HL-60 (cell line): ENCODE data around the gene C19orf12.

Experiments used
- DNase-seq, 2 experiments: peaks; one replicate each; pipeline ENCODE4 v3.0.0-alpha.2; 2010 to 2020; ENCODE audit warnings: low read depth in 1 of 2, low spot score in 1 of 2
- H3K27ac ChIP-seq: fragments of 250-450 bp; sonication (Bioruptor Pico); replicated peaks from 2 replicates; pipeline ENCODE4 v1.5.1; 2020; ENCODE audit warnings: mild to moderate bottlenecking, moderate library complexity
- H3K27me3 ChIP-seq: fragments of 250-450 bp; sonication (Bioruptor Pico); 2 replicates; pipeline ENCODE4 v1.5.1; 2021; ENCODE audit warnings: mild to moderate bottlenecking, moderate library complexity; ENCODE audit not compliant: insufficient read depth, poor library complexity, severe bottlenecking
- H3K4me3 ChIP-seq: replicated peaks from 2 replicates; pipeline ENCODE4 v1.5.1; 2011; ENCODE audit warnings: mild to moderate bottlenecking, control low read depth, low read length; ENCODE audit not compliant: insufficient read depth
- CTCF ChIP-seq: IDR thresholded peaks from one replicate; pipeline ENCODE4 v1.5.1; 2011; ENCODE audit warnings: low read length, control low read depth, inconsistent platforms; ENCODE audit not compliant: insufficient read depth
- GABPA ChIP-seq: IDR thresholded peaks from 2 replicates; pipeline ENCODE4 v1.6.1; 2012; ENCODE audit warnings: low read depth
- POLR2AphosphoS5 ChIP-seq: IDR thresholded peaks from 2 replicates; pipeline ENCODE4 v1.6.1; 2012; ENCODE audit warnings: low read depth
- REST ChIP-seq: IDR thresholded peaks from 2 replicates; pipeline ENCODE4 v1.6.1; 2012; ENCODE audit warnings: low read depth; ENCODE audit not compliant: insufficient replicate concordance
- SPI1 ChIP-seq: IDR thresholded peaks from 2 replicates; pipeline ENCODE4 v1.6.1; 2012; ENCODE audit warnings: low read depth, mild to moderate bottlenecking, borderline replicate concordance

C19orf12 gene

GRCh38 chr19:29685326-29685725 is 29.7 kb downstream of the C19orf12 start:
- no peaks in the 10 kb centered on the region for H3K27me3 ChIP-seq
- DNase-seq, result no peak
- H3K4me3 ChIP-seq, result no peak overlapping the region
- no peak for TF ChIP-seq REST
- TF ChIP-seq GABPA, result no peak
- TF ChIP-seq POLR2AphosphoS5, result no peak
- TF ChIP-seq CTCF, result no peak
- no peak for TF ChIP-seq SPI1
- H3K27ac ChIP-seq, result no peak overlapping the region

- Histone ChIP-seq H3K27me3 (no peaks in the 10 kb centered on the region), H3K27ac (no peak overlapping the region)
- TF ChIP-seq SPI1, result no peak
- TF ChIP-seq REST, result no peak
- TF ChIP-seq CTCF, result no peak
- TF ChIP-seq GABPA, result no peak
- TF ChIP-seq POLR2AphosphoS5, result no peak
Observed at GRCh38 chr19:29683009-29683408, 32.1 kb downstream of the C19orf12 start.

GRCh38 chr19:29682236-29682895 is 32.7 kb downstream of the C19orf12 start:
- no peak for TF ChIP-seq CTCF
- no peak for TF ChIP-seq REST
- TF ChIP-seq GABPA, result no peak
- TF ChIP-seq SPI1, result no peak
- no peak for TF ChIP-seq POLR2AphosphoS5
- Histone ChIP-seq H3K27ac (no peak overlapping the region), H3K27me3 (no peaks in the 10 kb centered on the region), H3K4me3 (no peak overlapping the region)
- no peak for DNase-seq

More at GRCh38 chr19:29683009-29683408, 32.1 kb downstream of the C19orf12 start:
- H3K4me3 ChIP-seq, result no peak overlapping the region
- no peak for DNase-seq
